GM12892 (cell line): ENCODE data around the gene CD209.

Source experiments
- POLR2AphosphoS5 ChIP-seq: IDR thresholded peaks from 2 replicates; pipeline ENCODE4 v1.6.1; 2011; ENCODE audit warnings: low read depth, low read length, control low read depth
- TAF1 ChIP-seq: IDR thresholded peaks from 2 replicates; pipeline ENCODE4 v1.6.1; 2011; ENCODE audit warnings: low read depth, mild to moderate bottlenecking, control low read depth, low read length, borderline replicate concordance

GRCh38 chr19:7739801-7740681 lies 7.3 kb downstream of the CD209 start:
- TF ChIP-seq TAF1 (no peak), POLR2AphosphoS5 (no peak)
